ENCODE results near the gene RAB3IP.
"Not testable (repeated sequence)": the region's sequence is repeated elsewhere in the genome, so short reads cannot be mapped to it uniquely, and the experiment has no call there.

RAB3IP gene

GRCh38 chr12:69846976-69847375 lies 108.3 kb downstream of the RAB3IP start:
- TF ChIP-seq ZFX (IDR thresholded peaks at IDR 0.05) (no peak), CTCF (conservative IDR thresholded peaks at IDR 0.05) (no peak)
- H3K27ac ChIP-seq: no peak overlapping the region

DNA sequence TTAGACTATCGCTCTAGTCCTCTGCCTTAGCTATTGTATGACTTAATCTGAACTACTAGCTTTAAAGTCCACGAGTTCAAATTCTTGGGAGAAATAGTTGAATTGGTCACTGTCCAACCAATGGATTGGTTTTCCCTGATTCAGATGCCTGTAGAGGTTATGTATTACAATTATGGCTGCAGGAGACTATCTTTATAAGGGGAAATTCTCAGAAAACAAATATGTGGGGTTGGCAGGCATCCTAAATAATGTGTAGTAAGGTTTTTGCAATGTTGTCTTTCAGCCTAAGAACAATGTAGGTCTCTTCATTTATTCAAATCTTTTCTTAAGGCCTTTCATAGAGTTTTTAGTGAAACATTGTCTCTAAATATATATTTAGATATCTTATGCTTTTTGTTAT lies 113.3 kb downstream of the RAB3IP start:
- TF ChIP-seq ZFX (IDR thresholded peaks at IDR 0.05): no peak
- TF ChIP-seq CTCF (conservative IDR thresholded peaks at IDR 0.05): no peak
- no peak overlapping the region for H3K27ac ChIP-seq

GRCh38 chr12:69853176-69853961 lies 114.7 kb downstream of the RAB3IP start:
- not testable (repeated sequence) for H3K27ac ChIP-seq

- no peak for TF ChIP-seq CTCF (conservative IDR thresholded peaks at IDR 0.05)
- no peak for TF ChIP-seq ZFX (IDR thresholded peaks at IDR 0.05)
- H3K27ac ChIP-seq: no peak overlapping the region
These were observed 128.0 kb downstream of the RAB3IP start for GRCh38 chr12:69866698-69867097.

DNA sequence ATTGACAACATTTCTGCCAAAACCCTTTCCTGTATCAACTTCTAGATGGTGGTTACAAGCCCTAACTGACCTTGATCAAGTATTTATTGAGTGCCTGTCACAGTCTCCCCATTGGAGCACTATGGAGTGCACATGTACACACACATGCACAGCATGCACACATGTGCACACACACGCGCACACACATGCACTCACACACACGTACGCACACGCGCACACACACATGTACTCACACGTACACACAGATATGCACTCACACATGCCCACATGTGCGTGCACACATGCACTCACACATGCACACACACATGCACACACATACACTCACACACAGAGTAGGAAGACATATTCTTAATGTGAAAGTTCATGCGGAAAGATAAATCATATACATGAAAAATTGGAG lies 130.0 kb downstream of the RAB3IP start:
- TF ChIP-seq CTCF (conservative IDR thresholded peaks at IDR 0.05): no peak
- TF ChIP-seq ZFX (IDR thresholded peaks at IDR 0.05): no peak
- no peak overlapping the region for H3K27ac ChIP-seq

DNA sequence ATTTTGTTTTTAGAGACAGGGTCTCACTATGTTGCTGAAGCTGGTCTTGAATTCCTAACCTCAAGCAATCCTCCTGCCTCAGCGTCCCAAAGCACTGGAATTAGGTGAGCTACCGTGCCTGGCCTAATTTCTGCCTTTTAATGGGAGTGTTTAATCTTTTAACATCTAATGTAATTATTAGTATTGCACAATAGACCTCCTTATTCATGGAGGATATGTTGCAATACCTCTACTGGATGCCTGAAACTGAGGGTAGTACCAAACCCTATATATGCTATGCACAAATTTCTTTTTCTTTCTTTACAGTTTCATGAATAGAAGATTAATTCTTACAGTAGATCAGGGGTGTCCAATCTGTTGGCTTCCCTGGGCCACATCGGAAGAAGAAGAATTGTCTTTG lies 134.1 kb downstream of the RAB3IP start:
- H3K27ac ChIP-seq: no peak overlapping the region
- TF ChIP-seq CTCF (conservative IDR thresholded peaks at IDR 0.05) (no peak), ZFX (IDR thresholded peaks at IDR 0.05) (no peak)

Measured in C4-2B (cell line).